Activated T-cell treated with anti-CD3 and anti-CD28 coated beads, Interleukin-2, amount 50 U/mL, for 1 hour (primary cell): ENCODE measurements around the gene EPYC.

ENCODE experiments used
- DNase-seq: peaks from one replicate; pipeline ENCODE4 v3.0.0-alpha.2; 2020

Gene EPYC, protein sequence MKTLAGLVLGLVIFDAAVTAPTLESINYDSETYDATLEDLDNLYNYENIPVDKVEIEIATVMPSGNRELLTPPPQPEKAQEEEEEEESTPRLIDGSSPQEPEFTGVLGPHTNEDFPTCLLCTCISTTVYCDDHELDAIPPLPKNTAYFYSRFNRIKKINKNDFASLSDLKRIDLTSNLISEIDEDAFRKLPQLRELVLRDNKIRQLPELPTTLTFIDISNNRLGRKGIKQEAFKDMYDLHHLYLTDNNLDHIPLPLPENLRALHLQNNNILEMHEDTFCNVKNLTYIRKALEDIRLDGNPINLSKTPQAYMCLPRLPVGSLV

DNA sequence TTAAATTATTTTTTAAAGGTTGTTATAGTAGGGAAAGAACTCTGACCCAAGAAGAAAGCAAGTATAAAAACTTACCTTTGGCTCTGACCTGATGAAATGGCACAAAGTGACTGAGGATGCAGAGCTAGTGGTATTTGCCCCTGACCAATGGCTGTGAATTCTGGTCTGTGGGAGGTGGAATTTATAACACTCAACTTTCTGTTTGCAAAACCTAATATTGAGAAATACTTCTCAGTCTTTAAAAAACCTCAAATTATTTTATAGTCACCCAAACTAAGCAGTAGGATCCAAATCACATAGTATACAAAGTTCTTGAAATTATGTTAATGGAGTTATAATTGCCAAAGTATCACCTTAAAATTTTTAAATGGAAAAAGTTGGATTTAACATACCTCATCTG, at the start of gene EPYC:
Gene EPYC, minus strand, starts transcription at position 101 of the 400 bp plus-strand sequence. CDS start 2,407 bp downstream, outside the sequence.
- DNase-seq = no peak

GRCh38 chr12:91053951-91054715, 49.4 kb upstream of the EPYC start:
- DNase-seq = no peak

- DNase-seq = no peak
Observed at GRCh38 chr12:91052026-91052425, 47.3 kb upstream of the EPYC start.

- no peak for DNase-seq
Observed at GRCh38 chr12:91044586-91044985, 39.8 kb upstream of the EPYC start.

DNA sequence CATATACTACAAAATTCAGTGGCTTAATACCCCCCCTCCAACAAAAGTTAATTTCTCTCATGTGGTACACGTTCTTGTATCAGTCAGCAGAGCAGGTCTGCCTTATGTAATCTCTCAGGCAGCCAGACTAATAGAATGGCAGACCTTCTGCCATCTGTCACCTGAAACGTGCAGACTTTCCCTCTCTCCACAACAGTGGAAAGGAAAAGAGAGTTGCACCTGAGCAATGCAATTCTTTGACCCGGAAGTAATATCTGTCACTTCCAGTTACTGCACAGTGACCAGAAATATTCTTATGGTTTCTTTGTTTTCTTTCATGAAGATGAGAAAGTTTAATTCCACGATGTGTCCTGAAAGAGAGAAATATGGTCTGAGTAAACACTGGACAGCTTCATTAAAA, 38.6 kb upstream of the EPYC start:
- DNase-seq = no peak

DNA sequence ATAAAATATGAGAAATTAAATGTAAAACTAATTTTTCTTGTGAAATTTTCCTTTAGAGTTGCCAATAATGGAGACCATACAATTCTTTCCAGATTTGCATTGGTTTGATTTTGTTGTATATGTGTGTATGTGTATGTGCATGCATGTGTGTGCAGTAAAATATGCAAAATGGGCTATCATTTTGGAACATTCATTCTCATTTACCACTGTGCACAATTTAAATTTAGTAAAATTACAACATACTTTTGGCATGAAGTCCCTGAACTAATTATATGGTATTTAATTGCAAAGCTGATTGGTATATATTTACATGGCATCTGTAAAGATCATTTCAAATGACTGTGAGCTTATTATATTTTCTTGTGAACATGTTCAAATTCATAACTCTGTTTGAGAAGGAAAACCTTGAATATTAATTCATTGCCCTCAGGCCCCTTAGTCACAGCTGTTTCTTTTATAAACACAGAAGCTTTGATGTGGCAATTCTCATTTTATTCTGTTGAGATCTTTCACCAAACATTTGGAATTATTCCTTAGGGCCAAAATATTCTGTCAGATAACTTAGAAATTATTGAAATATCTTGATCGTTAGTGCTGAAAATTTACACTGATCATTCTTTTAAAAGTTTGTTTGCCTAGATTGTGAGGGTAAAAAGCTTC, 35.5 kb upstream of the EPYC start:
- no peak for DNase-seq

- no peak for DNase-seq
Observed at GRCh38 chr12:91037276-91037675, 32.5 kb upstream of the EPYC start.

- DNase-seq = no peak
Observed at GRCh38 chr12:91033251-91033650, 28.5 kb upstream of the EPYC start.

DNA sequence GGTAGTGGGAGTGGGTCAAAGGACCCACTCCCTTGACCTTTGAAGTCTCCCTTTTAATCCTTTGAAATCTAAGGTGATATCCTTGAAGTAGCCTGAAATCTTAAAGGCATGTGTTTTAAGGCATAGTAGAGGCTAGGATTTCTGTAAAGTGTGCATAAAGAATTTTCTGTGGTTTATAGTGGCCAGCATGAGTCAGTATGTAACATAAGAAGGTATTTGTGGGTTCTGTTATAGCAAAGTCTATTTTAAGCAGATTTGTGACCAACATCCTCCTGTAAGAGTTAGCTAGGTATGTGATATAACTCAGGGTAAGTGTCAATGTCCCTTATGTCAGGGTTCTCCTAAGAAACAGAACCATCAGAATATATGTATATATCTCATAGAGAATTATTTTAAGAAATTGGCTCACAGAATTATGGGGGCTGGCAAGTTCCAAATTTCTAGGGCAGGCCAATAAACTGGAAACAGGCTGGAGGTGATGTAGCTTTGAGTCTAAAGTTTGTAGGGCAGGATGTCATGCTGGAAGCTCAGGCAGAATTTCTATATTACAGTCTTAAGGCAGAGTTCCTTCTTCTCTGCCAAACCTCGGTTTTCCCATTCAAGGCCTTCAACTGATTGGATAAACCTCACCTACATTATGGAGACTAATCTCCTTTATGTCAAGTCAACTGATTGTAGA, 18.7 kb upstream of the EPYC start:
- DNase-seq = no peak

GRCh38 chr12:91021076-91021475, 16.3 kb upstream of the EPYC start:
- DNase-seq = no peak

GRCh38 chr12:91019455-91019854, 14.7 kb upstream of the EPYC start:
- DNase-seq = no peak

DNA sequence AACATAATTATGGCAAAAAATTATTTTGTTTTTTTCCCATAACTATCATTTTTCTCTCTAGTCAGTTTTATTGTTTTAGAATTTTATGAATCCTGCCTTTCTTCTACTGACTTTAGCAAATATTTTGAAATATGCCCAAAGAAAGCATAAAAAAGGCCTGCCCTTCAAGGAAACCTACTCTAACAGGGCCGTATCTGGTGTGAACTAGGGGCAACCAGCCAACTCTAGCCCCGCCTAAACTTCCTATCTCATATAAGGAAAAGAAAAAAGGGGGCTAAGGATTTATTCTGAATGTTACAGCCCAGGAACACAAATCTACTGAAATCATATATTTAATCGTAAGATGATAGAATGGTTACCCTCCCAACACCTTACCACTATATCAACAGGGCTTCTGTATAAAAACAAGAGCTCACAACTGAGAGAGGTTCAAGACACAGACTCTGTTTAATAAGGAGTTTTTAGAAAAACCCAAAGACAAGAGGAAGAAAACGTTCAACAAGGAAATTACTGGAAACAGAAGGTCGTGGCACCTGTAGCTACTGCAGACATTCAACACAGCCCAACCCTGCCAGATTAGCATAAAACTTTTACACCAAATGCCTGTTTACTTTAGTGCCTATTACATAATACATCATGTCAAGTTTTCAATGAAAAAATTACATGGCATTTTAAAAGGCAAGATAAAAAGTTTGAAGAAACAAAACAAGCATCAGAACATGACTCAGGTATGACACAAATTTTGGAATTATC, 12.9 kb upstream of the EPYC start:
- no peak for DNase-seq

- DNase-seq = no peak
Observed at GRCh38 chr12:91017043-91017442, 12.3 kb upstream of the EPYC start.

DNA sequence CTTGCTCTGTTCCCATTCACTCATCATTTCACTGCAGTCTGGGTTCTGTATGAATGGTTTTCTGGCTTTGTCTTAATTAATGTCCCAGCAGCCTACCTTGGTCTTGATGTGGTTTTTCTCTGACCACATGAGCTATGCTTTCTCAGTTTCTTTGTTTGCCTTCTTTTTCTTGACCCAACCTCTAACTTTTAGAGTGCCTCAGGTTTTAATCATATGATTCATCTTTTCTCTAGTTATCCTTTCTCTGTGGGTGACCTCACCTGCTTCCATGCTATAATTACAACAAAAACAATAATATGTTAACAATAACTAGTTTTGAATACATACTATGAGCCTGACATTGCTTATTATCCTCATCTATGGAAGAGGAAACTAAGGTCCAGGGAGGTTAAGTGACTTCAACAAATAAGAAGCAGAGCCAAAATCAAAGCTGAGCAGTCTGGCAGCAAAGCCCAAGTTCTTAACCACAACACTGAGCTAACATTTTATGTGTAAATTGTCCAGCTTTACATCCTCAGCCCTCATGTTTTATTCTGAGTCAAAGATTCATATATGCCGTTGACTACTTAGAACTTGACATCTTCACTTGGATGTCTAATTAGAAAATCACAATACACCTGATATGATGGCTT, 4.7 kb upstream of the EPYC start:
- no peak for DNase-seq

DNA sequence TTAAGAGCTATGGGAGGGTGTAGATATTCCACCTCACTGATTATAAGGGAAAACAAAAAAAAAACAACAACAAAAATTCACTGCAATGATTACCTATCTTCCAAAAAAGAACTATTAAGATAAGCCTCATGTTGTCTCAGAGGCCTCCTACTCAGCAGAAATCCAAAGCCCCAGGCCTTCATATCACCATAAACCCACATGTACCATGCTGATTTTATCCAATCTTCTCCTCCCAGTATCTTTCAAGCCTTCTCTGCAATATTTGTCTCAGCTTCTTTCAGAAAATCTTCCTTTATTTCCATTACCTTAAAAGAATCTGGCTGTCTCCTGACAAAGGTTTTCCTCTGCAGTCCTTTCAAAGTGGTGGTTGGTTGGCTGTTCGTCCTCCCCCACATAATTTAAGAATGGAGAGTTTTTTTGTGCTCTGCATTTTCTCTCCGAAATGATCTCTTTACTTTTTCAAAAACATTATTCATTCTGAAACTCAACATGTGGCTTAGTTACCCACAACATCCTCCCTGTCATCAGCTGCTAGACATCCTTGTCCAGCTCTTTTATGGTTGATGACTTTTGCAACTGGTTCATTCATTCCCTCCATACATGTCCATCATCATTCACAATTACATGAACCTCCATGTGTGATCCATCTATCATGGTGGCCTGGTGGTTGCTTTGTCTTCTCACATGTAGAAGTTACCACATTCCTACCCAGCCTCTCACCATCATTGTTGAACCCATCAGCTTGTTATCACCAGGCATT, 2.9 kb upstream of the EPYC start:
- DNase-seq = no peak

GRCh38 chr12:91003737-91004136, 1.0 kb downstream of the EPYC start:
- DNase-seq = no peak

- DNase-seq = no peak
Observed at GRCh38 chr12:91001306-91001705, 3.5 kb downstream of the EPYC start.

GRCh38 chr12:90999966-91000365, 4.8 kb downstream of the EPYC start:
- DNase-seq = no peak

DNA sequence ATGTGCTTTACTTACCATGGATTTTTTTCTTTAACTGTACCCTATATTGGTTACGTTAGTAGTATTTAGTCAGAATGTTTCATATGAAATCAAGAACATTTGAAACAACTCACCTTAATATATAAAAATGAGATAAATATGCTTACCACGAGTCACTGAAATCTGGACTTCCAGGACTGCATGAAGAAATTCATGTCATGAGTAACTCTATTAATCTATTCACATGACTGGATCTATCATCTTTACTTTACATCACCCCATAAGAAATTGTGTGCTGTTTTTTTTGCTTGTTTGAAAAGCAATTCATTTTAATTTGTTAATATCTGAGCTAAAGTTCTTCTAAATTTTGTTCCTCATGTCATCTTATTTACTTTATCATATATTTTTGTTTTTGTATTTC, 5.2 kb downstream of the EPYC start:
- DNase-seq = no peak

GRCh38 chr12:90995010-90995409, 9.8 kb downstream of the EPYC start:
- DNase-seq = no peak

DNA sequence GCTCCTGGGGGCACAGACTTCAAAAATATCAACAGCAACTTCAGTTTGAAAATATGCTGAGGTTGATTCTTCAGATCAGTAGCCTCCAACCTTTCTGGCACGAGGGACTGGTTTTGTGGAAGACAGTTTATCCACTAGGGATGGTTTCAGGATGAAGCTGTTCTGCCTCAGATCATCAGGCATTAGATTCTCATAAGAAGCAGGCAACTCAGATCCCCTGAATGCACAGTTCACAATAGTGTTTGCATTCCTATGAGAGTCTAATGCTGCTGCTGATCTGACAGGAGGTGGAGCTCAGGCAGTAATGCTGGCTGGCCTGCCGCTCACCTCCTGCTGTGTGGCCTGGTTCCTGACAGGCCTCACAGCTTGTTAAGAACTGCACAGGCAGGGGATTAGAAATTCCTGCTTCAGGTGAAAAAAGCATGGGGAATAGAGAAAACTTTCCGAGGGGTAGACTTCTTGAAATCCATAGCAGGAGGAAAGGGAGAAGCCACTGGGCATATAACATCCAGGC, 12.8 kb downstream of the EPYC start:
- DNase-seq = no peak
